Pancreas (tissue), 10 donors: ENCODE data around the gene LRBA. TPM values are rescaled to one million over a fixed set of nuclear protein-coding genes. Genes with fewer than 3 reads are reported as not detected.
A peak's percentile ranks its signal among the peaks of the same experiment; 100 is the strongest.

Experiments
- ATAC-seq, 4 donors: fragments of 200-7000 bp; cut with Tn5 transposase; one replicate each; pipeline versions ENCODE4 v1.8.0 to v1.9.1; 2020; ENCODE audit warnings: mild to moderate bottlenecking in 4 of 4, moderate library complexity in 4 of 4
- DNase-seq, 6 donors: peaks; one replicate each; pipeline ENCODE4 v3.0.0-alpha.2; 2020
- FAIRE-seq: peaks from 2 replicates; lab custom pipeline; 2012; peaks lifted over from hg19 to GRCh38; lab: Jason Lieb, UNC
- H3K27ac ChIP-seq, 4 donors: fragments of 200-600 bp; sonication (generic); 1 replicate in 3 of 4; 2 replicates in 1 of 4; pipeline versions ENCODE4 v1.5.0 to v1.8.0; 2020
- H3K27me3 ChIP-seq, 4 donors: fragments of 200-600 bp; one replicate each; pipeline ENCODE4 v1.8.0; 2021
- H3K36me3 ChIP-seq, 3 donors: fragments of 200-600 bp; sonication (generic) in 1 of 3; one replicate each; pipeline versions ENCODE4 v1.5.0 to v1.8.0; 2020 to 2021
- H3K4me1 ChIP-seq, 3 donors: fragments of 200-600 bp; one replicate each; pipeline ENCODE4 v1.8.0; 2021
- H3K4me3 ChIP-seq, 4 donors: fragments of 200-600 bp; sonication (generic) in 2 of 4; one replicate each; pipeline versions ENCODE4 v1.5.0 to v1.8.0; 2020 to 2021
- H3K9me3 ChIP-seq, 4 donors: fragments of 200-600 bp; one replicate each; pipeline ENCODE4 v1.8.0; 2021
- WGBS, 2 donors: extraction: QIAGEN DNeasy Blood & Tissue Kit; methylation state at CpG; one replicate each; pipeline ENCODE4 v1.1.7; 2013; 5-methylcytosine and 5-hydroxymethylcytosine counted together
- intact Hi-C, 3 donors: fragments of 100-400 bp; cut with DNase I; formaldehyde crosslinking; loops; one replicate each; pipeline versions ENCODE4 v1.11.1 to v1.14.2; 2022
- polyA plus RNA-seq, 2 donors: library from polyadenylated mRNA; stranded (reverse); fragments of 200-250 nt; gene quantifications; one replicate each; pipeline ENCODE4 v1.2.3, GENCODE V29; 2013
- total RNA-seq, 6 donors: library from RNA; stranded (reverse); fragmentation: NEBNext Ultra II Directional in 4 of 6; extraction: Animal tissue kit (Norgen Biotek cat#: 25700) in 4 of 6; gene quantifications; one replicate each; pipeline versions ENCODE4 v1.2.1 to v1.2.4, GENCODE V29; 2021 to 2023
- TF ChIP-seq, protein P1 (sequence below), 4 donors: fragments of 200-600 bp; sonication (generic) in 3 of 4; IDR thresholded peaks; one replicate each; pipeline versions ENCODE4 v1.5.0 to v1.8.0; 2021; ENCODE audit warnings: antibody characterized with exemption in 4 of 4
- donor health status: healthy with polysubstance abuse.
- donor health status: DM: no; HTN: no; CAD: no; lungs with moderate emphysema.
- donor health status: DM: no; HTN: no; CAD: no.
- donor health status: control.
- donor health status: control.
- donor health status: Bipolar disorder and iron deficiency.
- donor health status: DM: yes; HTN: yes; CAD: no.
- donor health status: DM: no; HTN: no; CAD: no.
- donor health status: DM: no; HTN: no; CAD: no.
- donor health status: DM: yes; HTN: yes; CAD: no.

LRBA gene
- total and polyA plus RNA-seq, 8 donors, result 6.6 to 35.3 (median 22.3) TPM

GRCh38 chr4:150890246-150890645, 124.8 kb downstream of the LRBA start:
- DNase-seq, result no peak
- Histone ChIP-seq H3K27me3 (no peaks in the 10 kb centered on the region), H3K36me3 (peaks cover 0 to 10% (median 0%) of the 10 kb centered on the region in 3 donors), H3K4me1 (no peaks in the 10 kb centered on the region), H3K4me3 (no peak overlapping the region), H3K9me3 (no peaks in the 10 kb centered on the region), H3K27ac (no peak overlapping the region)
- peak in 2 of 4 donors; percentile 58 to 59 for ATAC-seq
- TF ChIP-seq, protein P1, sequence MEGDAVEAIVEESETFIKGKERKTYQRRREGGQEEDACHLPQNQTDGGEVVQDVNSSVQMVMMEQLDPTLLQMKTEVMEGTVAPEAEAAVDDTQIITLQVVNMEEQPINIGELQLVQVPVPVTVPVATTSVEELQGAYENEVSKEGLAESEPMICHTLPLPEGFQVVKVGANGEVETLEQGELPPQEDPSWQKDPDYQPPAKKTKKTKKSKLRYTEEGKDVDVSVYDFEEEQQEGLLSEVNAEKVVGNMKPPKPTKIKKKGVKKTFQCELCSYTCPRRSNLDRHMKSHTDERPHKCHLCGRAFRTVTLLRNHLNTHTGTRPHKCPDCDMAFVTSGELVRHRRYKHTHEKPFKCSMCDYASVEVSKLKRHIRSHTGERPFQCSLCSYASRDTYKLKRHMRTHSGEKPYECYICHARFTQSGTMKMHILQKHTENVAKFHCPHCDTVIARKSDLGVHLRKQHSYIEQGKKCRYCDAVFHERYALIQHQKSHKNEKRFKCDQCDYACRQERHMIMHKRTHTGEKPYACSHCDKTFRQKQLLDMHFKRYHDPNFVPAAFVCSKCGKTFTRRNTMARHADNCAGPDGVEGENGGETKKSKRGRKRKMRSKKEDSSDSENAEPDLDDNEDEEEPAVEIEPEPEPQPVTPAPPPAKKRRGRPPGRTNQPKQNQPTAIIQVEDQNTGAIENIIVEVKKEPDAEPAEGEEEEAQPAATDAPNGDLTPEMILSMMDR (IDR thresholded peaks at IDR 0.05), result no peak
- FAIRE-seq, result no peak
- intact Hi-C loops, result no loop called here
- 85 to 86% methylated on average over 2 of the region's 2 CpGs for WGBS, 2 donors

- FAIRE-seq (no peak), ATAC-seq (no peak), DNase-seq (no peak)
- Histone ChIP-seq H3K27me3 (no peaks in the 10 kb centered on the region), H3K9me3 (no peaks in the 10 kb centered on the region), H3K36me3 (peaks cover 0 to 10% (median 0%) of the 10 kb centered on the region in 3 donors), H3K4me3 (no peak overlapping the region), H3K4me1 (no peaks in the 10 kb centered on the region), H3K27ac (no peak overlapping the region)
- WGBS, 2 donors, result 96 to 100% methylated on average over 4 of the region's 4 CpGs
- intact Hi-C loops, result no loop called here
- TF ChIP-seq, protein P1 (IDR thresholded peaks at IDR 0.05), result no peak
Measured at GRCh38 chr4:150889306-150889705, 125.8 kb downstream of the LRBA start.

- Histone ChIP-seq H3K4me3 (no peak overlapping the region), H3K4me1 (no peaks in the 10 kb centered on the region), H3K27me3 (no peaks in the 10 kb centered on the region), H3K36me3 (peaks cover 0 to 10% (median 0%) of the 10 kb centered on the region in 3 donors), H3K9me3 (no peaks in the 10 kb centered on the region), H3K27ac (no peak overlapping the region)
- FAIRE-seq (no peak), ATAC-seq (no peak), DNase-seq (no peak)
- intact Hi-C loops, result no loop called here
- TF ChIP-seq, protein P1 (IDR thresholded peaks at IDR 0.05), result no peak
Measured at GRCh38 chr4:150888625-150889024, 126.5 kb downstream of the LRBA start.

DNA sequence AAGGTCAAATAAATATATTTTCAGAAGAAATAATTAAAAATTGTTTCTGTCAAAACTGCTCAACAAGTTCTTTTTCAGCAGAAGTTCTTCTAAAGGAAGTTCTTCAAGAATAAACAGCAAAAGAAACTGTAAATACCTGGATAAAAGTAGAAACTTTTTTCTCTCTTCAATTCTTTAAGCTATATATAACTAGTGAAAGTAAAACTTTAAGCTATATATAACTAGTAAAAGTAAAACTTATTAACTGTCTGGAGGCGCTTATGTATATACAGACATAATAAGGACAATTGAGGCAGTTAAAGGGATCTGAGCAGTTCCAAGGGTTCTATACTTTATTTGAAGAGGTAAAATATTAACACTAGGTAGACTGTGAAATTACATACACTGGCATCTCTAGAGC, 126.9 kb downstream of the LRBA start:
- ATAC-seq, result no peak
- intact Hi-C loops, result no loop called here
- no peak for FAIRE-seq

DNA sequence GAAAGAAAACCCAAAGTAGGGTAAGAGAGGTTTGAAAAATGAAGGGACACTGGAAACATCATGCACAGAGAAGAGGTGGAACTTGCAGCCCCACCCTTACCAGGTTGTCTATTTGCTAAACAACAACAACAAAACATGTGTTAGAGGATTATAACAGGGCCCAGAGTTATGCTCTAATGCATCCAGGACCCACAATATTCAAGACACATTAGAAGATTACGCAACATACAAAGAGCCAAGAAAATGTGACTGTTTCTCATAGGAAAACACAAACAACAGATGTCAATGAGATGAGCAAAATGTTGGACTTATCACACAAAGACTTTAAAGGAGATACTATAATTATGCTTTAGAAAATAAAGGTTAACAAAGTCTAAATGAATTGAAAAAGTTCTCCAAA, 128.5 kb downstream of the LRBA start:
- 97 to 100% methylated on average over 1 of the region's 1 CpG for WGBS, 2 donors
- TF ChIP-seq, protein P1 (IDR thresholded peaks at IDR 0.05), result no peak
- no peaks in the 10 kb centered on the region for H3K27me3 ChIP-seq
- no peaks in the 10 kb centered on the region for H3K4me1 ChIP-seq
- no peak for ATAC-seq
- H3K36me3 ChIP-seq, result no peaks in the 10 kb centered on the region
- intact Hi-C loops, result no loop called here
- DNase-seq, result no peak
- H3K4me3 ChIP-seq, result no peak overlapping the region
- no peaks in the 10 kb centered on the region for H3K9me3 ChIP-seq
- H3K27ac ChIP-seq, result no peak overlapping the region
- FAIRE-seq, result no peak

More for the DNA sequence above, 126.9 kb downstream of the LRBA start:
- no peaks in the 10 kb centered on the region for H3K27me3 ChIP-seq
- H3K9me3 ChIP-seq, result no peaks in the 10 kb centered on the region
- no peaks in the 10 kb centered on the region for H3K4me1 ChIP-seq
- DNase-seq, result no peak
- no peak overlapping the region for H3K27ac ChIP-seq
- H3K4me3 ChIP-seq, result no peak overlapping the region
- peaks cover 0 to 10% (median 0%) of the 10 kb centered on the region in 3 donors for H3K36me3 ChIP-seq
- 0 to 2% methylated on average over 1 of the region's 1 CpG for WGBS, 2 donors
- TF ChIP-seq, protein P1 (IDR thresholded peaks at IDR 0.05), result no peak
